ENCODE results near the gene TMEM248.
"Not testable (repeated sequence)": the region's sequence is repeated elsewhere in the genome, so short reads cannot be mapped to it uniquely, and the experiment has no call there.

The TMEM248 gene

DNA sequence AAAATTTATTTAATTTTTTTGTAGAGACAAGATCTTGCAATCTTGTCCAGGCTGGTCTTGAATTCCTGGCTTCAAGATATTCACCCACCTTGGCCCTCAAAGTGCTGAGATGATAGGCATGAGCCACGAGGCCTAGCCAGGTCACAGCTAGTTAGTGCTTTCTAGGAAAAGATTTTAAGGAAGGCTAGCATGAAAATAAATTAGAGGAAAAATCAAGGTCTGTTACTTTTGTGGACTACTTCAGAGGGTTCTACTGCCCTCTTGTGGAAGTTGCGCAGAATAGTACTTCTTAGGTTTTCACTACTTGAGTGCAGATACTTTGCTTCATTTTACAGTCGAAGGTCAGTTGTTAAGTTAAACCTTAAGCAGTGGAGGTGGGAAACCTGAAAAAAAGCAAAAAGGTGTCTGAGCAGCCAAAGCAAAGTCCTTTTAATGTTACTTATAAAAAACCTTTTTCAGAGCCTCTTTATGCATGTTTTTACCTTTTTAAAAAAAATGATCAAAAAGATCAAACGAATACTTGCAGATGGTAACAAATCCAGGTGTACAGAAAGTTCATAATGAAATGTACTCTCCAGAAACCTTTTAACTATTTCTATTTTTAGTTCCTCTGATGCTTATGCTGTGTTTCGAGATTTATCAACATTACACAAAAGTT, 79.7 kb downstream of the TMEM248 start:
- not testable (repeated sequence) for DNase-seq (ENCODE audit: low read depth)

DNA sequence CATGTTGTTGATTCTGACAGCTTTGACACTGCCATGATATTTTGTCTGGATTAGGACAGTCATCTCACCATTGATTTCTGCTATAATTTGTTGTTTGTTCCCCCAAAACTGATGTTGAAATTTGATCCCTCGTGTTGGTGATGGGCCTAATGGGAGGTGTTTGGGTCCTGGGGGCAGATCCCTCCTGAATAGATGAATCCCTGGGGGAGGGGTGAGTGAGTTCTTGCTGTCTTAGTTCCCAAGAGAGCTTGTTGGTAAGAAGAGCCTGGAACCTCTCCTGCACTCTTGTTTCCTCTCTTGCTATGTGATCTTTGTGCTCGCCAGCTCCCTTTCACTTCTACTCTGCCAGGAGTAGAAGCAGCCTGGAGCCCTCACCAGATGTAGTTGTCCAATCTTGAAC, 83.1 kb downstream of the TMEM248 start:
- DNase-seq (ENCODE audit: low read depth), result not testable (repeated sequence)

DNA sequence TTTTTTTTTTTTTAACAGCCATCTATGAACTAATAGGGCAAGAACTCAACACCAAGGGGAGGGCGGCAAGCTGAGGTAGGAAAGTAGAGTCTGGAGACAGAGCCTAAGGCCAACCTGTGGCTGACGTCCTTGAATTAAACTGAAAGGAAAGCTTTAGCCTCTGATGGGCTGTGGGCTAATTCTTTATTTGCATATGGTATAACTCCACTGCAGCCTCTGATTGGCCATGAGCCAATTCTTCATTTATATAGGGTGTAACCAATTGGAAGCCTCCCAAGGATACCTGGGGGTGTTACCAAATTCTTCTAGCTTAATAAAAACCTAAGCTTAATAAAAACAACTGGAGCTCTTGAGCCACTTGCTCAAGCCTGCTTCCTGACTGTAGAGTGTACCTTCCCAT, 85.9 kb downstream of the TMEM248 start:
- DNase-seq (ENCODE audit: low read depth), result no peak
